Endodermal cell (in vitro differentiated cells): ENCODE measurements around the gene PCDHA1. TPM values are rescaled to one million over a fixed set of nuclear protein-coding genes. Genes with fewer than 3 reads are reported as not detected.

Source experiments
- DNase-seq: peaks from one replicate; pipeline ENCODE4 v3.0.0-alpha.2; 2017
- H3K27ac ChIP-seq: 2 replicates; pipeline ENCODE4 v1.5.1; 2013; ENCODE audit warnings: mild to moderate bottlenecking, low read depth, low read length, moderate library complexity
- H3K27me3 ChIP-seq: 2 replicates; pipeline ENCODE4 v1.6.1; 2013; ENCODE audit warnings: mild to moderate bottlenecking, low read length, moderate library complexity; ENCODE audit not compliant: insufficient read depth, control insufficient read depth, poor library complexity, severe bottlenecking
- H3K36me3 ChIP-seq: 2 replicates; pipeline ENCODE4 v1.7.0; 2013; ENCODE audit warnings: mild to moderate bottlenecking, low read length, moderate library complexity; ENCODE audit not compliant: control insufficient read depth, insufficient read depth
- H3K4me1 ChIP-seq: one replicate; pipeline ENCODE4 v1.7.0; 2013; ENCODE audit warnings: low read length; ENCODE audit not compliant: control insufficient read depth, insufficient read depth
- H3K4me3 ChIP-seq: 2 replicates; pipeline ENCODE4 v1.5.1; 2013; ENCODE audit warnings: mild to moderate bottlenecking, low read length, moderate library complexity
- H3K9ac ChIP-seq: 2 replicates; pipeline ENCODE4 v1.6.1; 2013; ENCODE audit warnings: mild to moderate bottlenecking, low read length, moderate library complexity; ENCODE audit not compliant: poor library complexity, severe bottlenecking; ENCODE audit errors: extremely low read depth
- H3K9me3 ChIP-seq: 2 replicates; pipeline ENCODE4 v1.6.1; 2013; ENCODE audit warnings: mild to moderate bottlenecking, low read length, moderate library complexity; ENCODE audit not compliant: control insufficient read depth
- H3K27ac Mint-ChIP-seq: 2 replicates; pipeline ENCODE4 v1.8.0; 2020; ENCODE audit warnings: mixed read lengths
- H3K27me3 Mint-ChIP-seq: 2 replicates; pipeline ENCODE4 v1.8.0; 2021; ENCODE audit warnings: mild to moderate bottlenecking, mixed read lengths; ENCODE audit not compliant: insufficient read depth
- H3K36me3 Mint-ChIP-seq: 2 replicates; pipeline ENCODE4 v1.8.0; 2020; ENCODE audit warnings: low read depth, mixed read lengths
- H3K4me1 Mint-ChIP-seq: 2 replicates; pipeline ENCODE4 v1.8.0; 2020; ENCODE audit warnings: mixed read lengths
- H3K4me3 Mint-ChIP-seq: 2 replicates; pipeline ENCODE4 v1.8.0; 2020; ENCODE audit warnings: mild to moderate bottlenecking, moderate library complexity, mixed read lengths
- H3K9me3 Mint-ChIP-seq: 2 replicates; pipeline ENCODE4 v1.8.0; 2020; ENCODE audit warnings: mild to moderate bottlenecking, mixed read lengths
- CTCF ChIP-seq: fragments of 200-600 bp; sonication (generic); conservative IDR thresholded peaks from 2 replicates; pipeline ENCODE4 v1.5.0; 2021; ENCODE audit warnings: antibody characterized with exemption, mild to moderate bottlenecking
- WGBS, 2 experiments: methylation state at CpG; one replicate each; pipeline versions ENCODE4 v1.1.5 to v1.1.7; 2013; ENCODE audit warnings: missing lambda C conversion rate in 2 of 2, mixed read lengths in 1 of 2; ENCODE audit not compliant: insufficient coverage in 1 of 2, insufficient read length in 1 of 2; 5-methylcytosine and 5-hydroxymethylcytosine counted together
- total RNA-seq, 2 donors: library from RNA; stranded (reverse); fragmentation: NEBNext Ultra II Directional in 1 of 2; extraction: Animal tissue kit (Norgen Biotek cat#: 25700) in 1 of 2; gene quantifications; 2 replicates in 1 of 2; 3 replicates in 1 of 2; pipeline ENCODE4 v1.2.1, GENCODE V29; 2021

PCDHA1 gene
- total RNA-seq, 2 donors from 2014 or later, result 0.18 to 2.9 TPM

- Histone ChIP-seq H3K4me3 (no peak overlapping the region), H3K4me1 (no peaks in the 10 kb centered on the region), H3K9ac (no peak overlapping the region), H3K27me3 (peaks cover 39% of the 10 kb centered on the region), H3K36me3 (no peaks in the 10 kb centered on the region), H3K27ac (no peak overlapping the region), H3K9me3 (no peaks in the 10 kb centered on the region)
- TF ChIP-seq CTCF, result no peak
- no peak for DNase-seq
- Mint-ChIP-seq H3K27ac (no peak overlapping the region), H3K4me1 (peaks cover 5% of the 10 kb centered on the region), H3K4me3 (no peak overlapping the region), H3K36me3 (peaks cover 4% of the 10 kb centered on the region), H3K27me3 (peaks cover 38% of the 10 kb centered on the region), H3K9me3 (no peaks in the 10 kb centered on the region)
Measured at GRCh38 chr5:140969880-140970279, 183.9 kb downstream of the PCDHA1 start.

DNA sequence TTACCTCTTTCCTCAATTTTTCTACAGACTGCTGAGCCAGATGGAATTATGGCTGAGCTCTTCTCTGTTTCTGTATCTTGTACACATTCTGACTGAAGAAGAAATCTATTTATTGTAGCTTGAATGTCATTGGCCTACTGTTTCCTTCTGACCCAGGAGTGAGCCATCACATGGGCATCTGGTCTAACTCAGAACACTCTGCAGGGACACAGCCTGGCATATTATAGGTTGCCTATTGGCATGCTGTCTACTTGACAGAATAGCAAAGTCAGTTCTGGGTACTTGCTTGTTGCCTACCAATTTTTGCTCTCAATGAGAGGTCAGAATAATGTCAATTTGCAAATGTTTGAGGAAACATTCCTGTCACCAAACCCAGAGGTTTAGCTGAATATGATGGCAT is 187.6 kb downstream of the PCDHA1 start:
- Histone ChIP-seq H3K4me3 (no peak overlapping the region), H3K9me3 (no peaks in the 10 kb centered on the region), H3K4me1 (no peaks in the 10 kb centered on the region), H3K9ac (no peak overlapping the region), H3K27me3 (peaks cover 11% of the 10 kb centered on the region), H3K36me3 (no peaks in the 10 kb centered on the region), H3K27ac (no peak overlapping the region)
- TF ChIP-seq CTCF, result no peak
- Mint-ChIP-seq H3K4me3 (no peak overlapping the region), H3K9me3 (no peaks in the 10 kb centered on the region), H3K36me3 (no peaks in the 10 kb centered on the region), H3K27me3 (peaks cover 3% of the 10 kb centered on the region), H3K27ac (no peak overlapping the region), H3K4me1 (peaks cover 8% of the 10 kb centered on the region)
- no peak for DNase-seq

GRCh38 chr5:140977003-140977402 is 191.1 kb downstream of the PCDHA1 start:
- Histone ChIP-seq H3K4me1 (no peaks in the 10 kb centered on the region), H3K27ac (no peak overlapping the region), H3K9ac (no peak overlapping the region), H3K36me3 (no peaks in the 10 kb centered on the region), H3K4me3 (no peak overlapping the region), H3K9me3 (no peaks in the 10 kb centered on the region), H3K27me3 (no peaks in the 10 kb centered on the region)
- Mint-ChIP-seq H3K4me1 (peaks cover 8% of the 10 kb centered on the region), H3K9me3 (no peaks in the 10 kb centered on the region), H3K4me3 (no peak overlapping the region), H3K27ac (no peak overlapping the region), H3K36me3 (no peaks in the 10 kb centered on the region), H3K27me3 (no peaks in the 10 kb centered on the region)
- DNase-seq, result no peak
- no peak for TF ChIP-seq CTCF
- 80 to 96% methylated on average over 1 to 3 of the region's 3 CpGs for WGBS, 2 experiments
